Spinal cord (tissue), 10 donors: Measurements from ENCODE around the gene GYPC. TPM values are rescaled to one million over a fixed set of nuclear protein-coding genes. Genes with fewer than 3 reads are reported as not detected.

Experiments used
- DNase-seq, 6 donors: peaks; one replicate each; pipeline versions ENCODE4 v3.0.0 to v3.0.0-alpha.2; 2013 to 2015; ENCODE audit warnings: low spot score in 6 of 6, low read depth in 4 of 6
- H3K27ac ChIP-seq: one replicate; pipeline ENCODE4 v1.5.1; 2013; ENCODE audit warnings: low read depth, low read length, control low read depth
- H3K27me3 ChIP-seq: one replicate; pipeline ENCODE4 v1.6.1; 2013; ENCODE audit warnings: low read length; ENCODE audit not compliant: control insufficient read depth, insufficient read depth
- H3K36me3 ChIP-seq: one replicate; pipeline ENCODE4 v1.6.1; 2013; ENCODE audit warnings: low read length; ENCODE audit not compliant: control insufficient read depth, insufficient read depth
- H3K4me1 ChIP-seq: one replicate; pipeline ENCODE4 v1.6.1; 2013; ENCODE audit warnings: low read length; ENCODE audit not compliant: control insufficient read depth, insufficient read depth
- H3K4me3 ChIP-seq: one replicate; pipeline ENCODE4 v1.5.1; 2013; ENCODE audit warnings: low read depth, low read length, control low read depth
- H3K9me3 ChIP-seq: one replicate; pipeline ENCODE4 v1.6.1; 2013; ENCODE audit warnings: low read length; ENCODE audit not compliant: control insufficient read depth, insufficient read depth
- WGBS: methylation state at CpG from one replicate; pipeline ENCODE4 v1.1.5; 2013; ENCODE audit warnings: missing lambda C conversion rate; ENCODE audit not compliant: insufficient coverage; 5-methylcytosine and 5-hydroxymethylcytosine counted together
- polyA plus RNA-seq, 2 donors: library from polyadenylated mRNA; unstranded; fragments of 120-200 nt; gene quantifications; one replicate each; pipeline ENCODE4 v1.2.1, GENCODE V29; 2013; ENCODE audit not compliant: insufficient read length in 2 of 2
- total RNA-seq, 2 donors: library from RNA; depleted of rRNA in 1 of 2; stranded (reverse); fragments of 120-200 nt in 1 of 2; fragments of >200 nt in 1 of 2; gene quantifications; one replicate each; pipeline versions ENCODE4 v1.2.3 to v1.2.4, GENCODE V29; 2013 to 2014
- donor health status: healthy.

GYPC gene
- total and polyA plus RNA-seq, 4 donors, result 20.2 to 114 (median 50.6) TPM

DNA sequence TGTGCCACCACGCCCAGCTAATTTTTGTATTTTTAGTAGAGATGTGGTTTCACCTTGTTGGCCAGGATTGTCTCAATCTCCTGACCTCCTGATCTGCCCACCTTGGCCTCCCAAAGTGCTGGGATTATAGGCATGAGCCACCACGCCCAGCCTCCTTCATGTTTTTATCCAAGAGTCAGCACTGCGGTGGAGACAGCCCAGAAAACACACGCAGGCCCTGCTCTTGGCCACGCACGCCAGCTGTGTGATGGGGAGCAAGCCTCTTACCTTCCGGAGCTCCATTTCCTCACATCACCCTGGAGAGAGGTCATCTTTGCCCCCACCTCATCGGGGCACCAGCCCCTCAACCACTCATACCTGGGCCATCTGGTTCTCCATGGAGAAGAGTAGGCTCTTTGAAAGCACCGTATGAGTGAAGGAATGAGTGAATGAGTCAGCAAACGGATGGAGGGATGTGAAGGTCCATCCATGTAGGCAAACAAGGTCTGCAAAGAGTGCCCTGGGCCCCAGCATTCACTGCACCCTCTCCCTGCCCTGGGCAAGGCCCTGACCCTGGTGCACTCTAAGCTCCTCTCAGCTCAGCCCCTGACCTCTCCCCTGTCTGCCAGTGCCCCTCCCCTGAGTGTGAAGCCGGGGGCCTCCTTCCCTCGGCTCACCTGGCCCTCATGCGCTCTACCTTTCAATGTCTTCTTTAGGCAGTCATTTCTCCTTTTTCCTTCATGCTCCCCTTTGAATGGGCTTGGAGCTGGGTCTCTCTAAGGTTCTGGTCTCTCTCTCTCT lies 7.4 kb downstream of the GYPC start:
- no peak overlapping the region for H3K27ac ChIP-seq
- H3K9me3 ChIP-seq, result no peaks in the 10 kb centered on the region
- 92% methylated on average over 8 of the region's 13 CpGs for WGBS
- peaks cover 6% of the 10 kb centered on the region for H3K36me3 ChIP-seq
- DNase-seq, result no peak
- H3K4me3 ChIP-seq, result no peak overlapping the region
- H3K27me3 ChIP-seq, result peaks cover 5% of the 10 kb centered on the region
- H3K4me1 ChIP-seq, result peaks cover 19% of the 10 kb centered on the region

GRCh38 chr2:126664234-126664633 lies 8.3 kb downstream of the GYPC start:
- H3K27ac ChIP-seq, result no peak overlapping the region
- no peak for DNase-seq
- H3K4me1 ChIP-seq, result peaks cover 17% of the 10 kb centered on the region
- H3K27me3 ChIP-seq, result peaks cover 5% of the 10 kb centered on the region
- WGBS, result 100% methylated on average over 1 of the region's 3 CpGs
- H3K9me3 ChIP-seq, result no peaks in the 10 kb centered on the region
- no peak overlapping the region for H3K4me3 ChIP-seq
- H3K36me3 ChIP-seq, result peaks cover 6% of the 10 kb centered on the region

GRCh38 chr2:126664639-126665038 lies 8.7 kb downstream of the GYPC start:
- 100% methylated on average over 1 of the region's 2 CpGs for WGBS
- H3K4me1 ChIP-seq, result peaks cover 14% of the 10 kb centered on the region
- H3K36me3 ChIP-seq, result peaks cover 6% of the 10 kb centered on the region
- H3K27me3 ChIP-seq, result peaks cover 3% of the 10 kb centered on the region
- DNase-seq, result no peak
- H3K4me3 ChIP-seq, result no peak overlapping the region
- H3K9me3 ChIP-seq, result no peaks in the 10 kb centered on the region
- H3K27ac ChIP-seq, result no peak overlapping the region

DNA sequence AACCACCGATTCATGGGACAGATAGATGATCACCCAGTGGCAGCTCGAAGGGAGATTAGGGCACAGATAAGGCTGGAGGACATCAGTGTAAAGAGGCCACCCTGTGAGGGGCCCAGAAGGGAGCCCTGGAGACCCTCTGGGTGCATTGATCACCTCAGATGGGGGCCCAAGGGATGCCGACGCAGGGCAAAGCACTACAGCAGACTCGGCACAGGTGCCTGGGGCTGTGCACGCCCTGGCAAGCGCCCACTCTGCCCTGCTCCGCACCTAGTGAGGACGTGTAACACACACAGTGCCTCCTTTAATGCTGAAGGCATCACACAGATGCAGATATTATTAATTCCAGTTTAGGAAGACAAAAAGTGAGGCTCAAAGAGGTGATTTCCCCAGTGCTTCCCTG lies 9.5 kb downstream of the GYPC start:
- H3K4me1 ChIP-seq, result peaks cover 23% of the 10 kb centered on the region
- H3K27ac ChIP-seq, result no peak overlapping the region

GRCh38 chr2:126668254-126668653 lies 12.3 kb downstream of the GYPC start:
- H3K4me3 ChIP-seq, result no peak overlapping the region
- peaks cover 7% of the 10 kb centered on the region for H3K27me3 ChIP-seq
- H3K36me3 ChIP-seq, result no peaks in the 10 kb centered on the region
- DNase-seq, result no peak
- H3K27ac ChIP-seq, result no peak overlapping the region
- 65% methylated on average over 3 of the region's 4 CpGs for WGBS
- H3K4me1 ChIP-seq, result peaks cover 30% of the 10 kb centered on the region
- no peaks in the 10 kb centered on the region for H3K9me3 ChIP-seq

More for the DNA sequence above, 9.5 kb downstream of the GYPC start:
- Histone ChIP-seq H3K36me3 (peaks cover 3% of the 10 kb centered on the region), H3K9me3 (no peaks in the 10 kb centered on the region), H3K27me3 (peaks cover 7% of the 10 kb centered on the region), H3K4me3 (no peak overlapping the region)
- WGBS, result 83% methylated on average over 9 of the region's 9 CpGs
- DNase-seq, result no peak

DNA sequence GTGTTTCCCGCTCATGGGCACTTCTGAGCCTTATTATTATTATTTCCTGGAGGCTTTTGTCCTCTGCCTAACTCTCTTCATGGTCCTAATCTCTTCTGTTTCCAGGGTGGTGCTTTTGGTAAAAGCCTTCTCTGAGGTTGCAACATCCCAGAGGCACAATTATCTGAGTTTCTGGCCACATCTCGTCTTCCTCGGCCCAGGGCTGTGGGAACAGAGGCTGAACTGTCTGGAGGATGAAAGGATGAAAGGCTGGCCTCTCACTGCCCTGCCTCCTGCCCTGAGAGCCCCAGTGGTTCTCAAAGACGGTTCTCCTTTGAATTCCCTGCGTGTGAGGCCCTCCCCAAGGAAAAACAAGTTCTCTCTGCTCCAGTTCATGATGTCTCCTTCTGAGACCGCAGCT lies 13.8 kb downstream of the GYPC start:
- WGBS, result 46% methylated on average over 5 of the region's 6 CpGs

GRCh38 chr2:126671488-126671887 lies 15.5 kb downstream of the GYPC start:
- H3K4me1 ChIP-seq, result peaks cover 16% of the 10 kb centered on the region
- WGBS, result 92% methylated on average over 7 of the region's 7 CpGs

More for the DNA sequence above, 13.8 kb downstream of the GYPC start:
- DNase-seq, result peak in 2 of 6 donors; percentile 16 to 30
- Histone ChIP-seq H3K9me3 (no peaks in the 10 kb centered on the region), H3K4me1 (peaks cover 28% of the 10 kb centered on the region), H3K4me3 (no peak overlapping the region), H3K27me3 (peaks cover 7% of the 10 kb centered on the region), H3K36me3 (no peaks in the 10 kb centered on the region), H3K27ac (peak overlapping the region; percentile 29)

GRCh38 chr2:126672980-126673605 lies 17.1 kb downstream of the GYPC start:
- Histone ChIP-seq H3K4me1 (peaks cover 16% of the 10 kb centered on the region), H3K36me3 (no peaks in the 10 kb centered on the region), H3K27ac (no peak overlapping the region), H3K4me3 (no peak overlapping the region), H3K9me3 (peaks cover 2% of the 10 kb centered on the region), H3K27me3 (peaks cover 4% of the 10 kb centered on the region)
- no peak for DNase-seq
- WGBS, result 91% methylated on average over 5 of the region's 12 CpGs

More at GRCh38 chr2:126671488-126671887, 15.5 kb downstream of the GYPC start:
- Histone ChIP-seq H3K27ac (no peak overlapping the region), H3K36me3 (no peaks in the 10 kb centered on the region), H3K4me3 (no peak overlapping the region), H3K9me3 (peaks cover 2% of the 10 kb centered on the region), H3K27me3 (peaks cover 4% of the 10 kb centered on the region)
- DNase-seq, result no peak

GRCh38 chr2:126674075-126674744 lies 18.3 kb downstream of the GYPC start:
- DNase-seq, result no peak
- H3K36me3 ChIP-seq, result no peaks in the 10 kb centered on the region

More at GRCh38 chr2:126674075-126674744, 18.3 kb downstream of the GYPC start:
- no peak overlapping the region for H3K27ac ChIP-seq
- H3K9me3 ChIP-seq, result peaks cover 2% of the 10 kb centered on the region
- H3K4me3 ChIP-seq, result no peak overlapping the region
- H3K27me3 ChIP-seq, result peaks cover 4% of the 10 kb centered on the region
- WGBS, result 74% methylated on average over 6 of the region's 11 CpGs
- peaks cover 23% of the 10 kb centered on the region for H3K4me1 ChIP-seq
